SK-N-SH treated with all-trans-retinoic acid at 6 μM for 48 hours (cell line): Measurements from ENCODE around the gene OR2A5.
"Not testable (repeated sequence)": the region's sequence is repeated elsewhere in the genome, so short reads cannot be mapped to it uniquely, and the experiment has no call there.

Experiments
- ATAC-seq: fragments of 200-7000 bp; cut with Tn5 transposase; 3 replicates; pipeline ENCODE4 v1.9.1; 2020; ENCODE audit warnings: mild to moderate bottlenecking, moderate library complexity
- ARNTL ChIP-seq: fragments of 450-650 bp; formaldehyde crosslinking; IDR thresholded peaks from 2 replicates; pipeline ENCODE4 v1.5.0; 2020; ENCODE audit warnings: low read depth, mild to moderate bottlenecking, moderate library complexity, borderline replicate concordance
- BACH2 ChIP-seq: fragments of 250-450 bp; sonication (Bioruptor Pico); IDR thresholded peaks from 2 replicates; pipeline ENCODE4 v1.9.0; 2021; ENCODE audit warnings: mild to moderate bottlenecking, borderline replicate concordance
- CSDC2 ChIP-seq: fragments of 250-450 bp; sonication (Bioruptor Pico); IDR thresholded peaks from 2 replicates; pipeline ENCODE4 v1.5.0; 2020; ENCODE audit warnings: mild to moderate bottlenecking, moderate library complexity
- ESRRG ChIP-seq: fragments of 250-450 bp; sonication (Bioruptor Pico); IDR thresholded peaks from 2 replicates; pipeline ENCODE4 v1.6.1; 2021; ENCODE audit warnings: mild to moderate bottlenecking
- GLIS3 ChIP-seq: fragments of 250-450 bp; sonication (Bioruptor Pico); IDR thresholded peaks from 2 replicates; pipeline ENCODE4 v1.5.0; 2020; ENCODE audit warnings: mild to moderate bottlenecking, moderate library complexity
- ISL1 ChIP-seq: fragments of 250-450 bp; sonication (Bioruptor Pico); IDR thresholded peaks from 2 replicates; pipeline ENCODE4 v2.1.2; 2022; ENCODE audit warnings: mild to moderate bottlenecking, moderate library complexity
- OSR1 ChIP-seq: fragments of 250-450 bp; sonication (Bioruptor Pico); IDR thresholded peaks from 2 replicates; pipeline ENCODE4 v1.8.0; 2022; ENCODE audit warnings: moderate library complexity, mild to moderate bottlenecking, inconsistent platforms
- PPARA ChIP-seq: fragments of 250-450 bp; sonication (Bioruptor Pico); IDR thresholded peaks from 2 replicates; pipeline ENCODE4 v1.5.0; 2020; ENCODE audit warnings: mild to moderate bottlenecking, borderline replicate concordance
- SNAI2 ChIP-seq: fragments of 250-450 bp; sonication (Bioruptor Pico); IDR thresholded peaks from 2 replicates; pipeline ENCODE4 v1.5.0; 2020; ENCODE audit warnings: mild to moderate bottlenecking, moderate library complexity
- TCF4 ChIP-seq: fragments of 250-450 bp; sonication (Bioruptor Pico); IDR thresholded peaks from 2 replicates; pipeline ENCODE4 v1.8.0; 2021; ENCODE audit warnings: mild to moderate bottlenecking, moderate library complexity, borderline replicate concordance
- TOX ChIP-seq: fragments of 250-450 bp; sonication (Bioruptor Pico); IDR thresholded peaks from 2 replicates; pipeline ENCODE4 v1.8.0; 2021; ENCODE audit warnings: mild to moderate bottlenecking, moderate library complexity, borderline replicate concordance
- ZC3H10 ChIP-seq: fragments of 250-450 bp; sonication (Bioruptor Pico); IDR thresholded peaks from 2 replicates; pipeline ENCODE4 v1.5.1; 2021; ENCODE audit warnings: mild to moderate bottlenecking, moderate library complexity
- ZFP3 ChIP-seq: fragments of 250-450 bp; sonication (Bioruptor Pico); IDR thresholded peaks from 2 replicates; pipeline ENCODE4 v1.5.0; 2020; ENCODE audit warnings: mild to moderate bottlenecking, moderate library complexity
- ZFP30 ChIP-seq: fragments of 450-650 bp; formaldehyde crosslinking; IDR thresholded peaks from 2 replicates; pipeline ENCODE4 v1.5.0; 2022; ENCODE audit warnings: mild to moderate bottlenecking, moderate library complexity
- ZNF565 ChIP-seq: fragments of 450-650 bp; formaldehyde crosslinking; conservative IDR thresholded peaks from 2 replicates; pipeline ENCODE4 v1.5.0; 2020; ENCODE audit warnings: low read depth, mild to moderate bottlenecking, moderate library complexity
- ZNF70 ChIP-seq: fragments of 450-650 bp; formaldehyde crosslinking; IDR thresholded peaks from 2 replicates; pipeline ENCODE4 v1.5.0; 2020; ENCODE audit warnings: mild to moderate bottlenecking, moderate library complexity
- ZNF8 ChIP-seq: fragments of 450-650 bp; formaldehyde crosslinking; IDR thresholded peaks from 2 replicates; pipeline ENCODE4 v1.5.0; 2020; ENCODE audit warnings: mild to moderate bottlenecking, moderate library complexity
- TF ChIP-seq, protein P1 (sequence below): fragments of 250-450 bp; sonication (Bioruptor Pico); IDR thresholded peaks from 2 replicates; pipeline ENCODE4 v1.5.1; 2021; ENCODE audit warnings: mild to moderate bottlenecking, moderate library complexity
- TF ChIP-seq, protein P2 (sequence below): fragments of 250-450 bp; sonication (Bioruptor Pico); IDR thresholded peaks from 2 replicates; pipeline ENCODE4 v1.8.0; 2020; ENCODE audit warnings: mild to moderate bottlenecking, moderate library complexity, borderline replicate concordance
- TF ChIP-seq, protein P3 (sequence below): fragments of 250-450 bp; sonication (Bioruptor Pico); IDR thresholded peaks from 2 replicates; pipeline ENCODE4 v1.5.0; 2020; ENCODE audit warnings: mild to moderate bottlenecking, moderate library complexity
- TF ChIP-seq, protein P4 (sequence below): fragments of 250-450 bp; sonication (Bioruptor Pico); IDR thresholded peaks from 2 replicates; pipeline ENCODE4 v1.8.0; 2021; ENCODE audit warnings: low read depth, mild to moderate bottlenecking, moderate library complexity, borderline replicate concordance

Gene OR2A5

DNA sequence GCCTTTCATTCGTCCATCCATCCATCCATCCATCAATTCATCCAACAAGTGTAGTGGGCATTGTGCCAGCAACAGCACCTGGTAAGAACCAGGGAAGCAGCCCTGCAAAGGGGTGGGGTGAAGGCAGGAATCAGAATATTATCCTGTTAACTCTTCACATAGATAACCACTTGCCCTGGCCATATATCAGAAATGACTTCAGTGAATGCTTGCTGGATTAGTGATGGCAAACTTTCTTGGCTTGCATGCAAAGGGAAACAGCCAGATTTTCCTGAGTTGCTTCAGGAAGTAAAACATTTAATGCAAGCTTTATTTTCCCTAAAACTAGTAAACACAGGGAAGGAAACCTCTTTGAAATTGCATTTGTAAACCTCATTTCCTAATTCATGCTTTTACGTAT is 743 bp downstream of the OR2A5 start:
- TF ChIP-seq ARNTL: no peak
- TF ChIP-seq, protein P1, sequence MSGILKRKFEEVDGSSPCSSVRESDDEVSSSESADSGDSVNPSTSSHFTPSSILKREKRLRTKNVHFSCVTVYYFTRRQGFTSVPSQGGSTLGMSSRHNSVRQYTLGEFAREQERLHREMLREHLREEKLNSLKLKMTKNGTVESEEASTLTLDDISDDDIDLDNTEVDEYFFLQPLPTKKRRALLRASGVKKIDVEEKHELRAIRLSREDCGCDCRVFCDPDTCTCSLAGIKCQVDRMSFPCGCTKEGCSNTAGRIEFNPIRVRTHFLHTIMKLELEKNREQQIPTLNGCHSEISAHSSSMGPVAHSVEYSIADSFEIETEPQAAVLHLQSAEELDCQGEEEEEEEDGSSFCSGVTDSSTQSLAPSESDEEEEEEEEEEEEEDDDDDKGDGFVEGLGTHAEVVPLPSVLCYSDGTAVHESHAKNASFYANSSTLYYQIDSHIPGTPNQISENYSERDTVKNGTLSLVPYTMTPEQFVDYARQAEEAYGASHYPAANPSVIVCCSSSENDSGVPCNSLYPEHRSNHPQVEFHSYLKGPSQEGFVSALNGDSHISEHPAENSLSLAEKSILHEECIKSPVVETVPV (CRISPR knock-in tag): no peak
- TF ChIP-seq, protein P2, sequence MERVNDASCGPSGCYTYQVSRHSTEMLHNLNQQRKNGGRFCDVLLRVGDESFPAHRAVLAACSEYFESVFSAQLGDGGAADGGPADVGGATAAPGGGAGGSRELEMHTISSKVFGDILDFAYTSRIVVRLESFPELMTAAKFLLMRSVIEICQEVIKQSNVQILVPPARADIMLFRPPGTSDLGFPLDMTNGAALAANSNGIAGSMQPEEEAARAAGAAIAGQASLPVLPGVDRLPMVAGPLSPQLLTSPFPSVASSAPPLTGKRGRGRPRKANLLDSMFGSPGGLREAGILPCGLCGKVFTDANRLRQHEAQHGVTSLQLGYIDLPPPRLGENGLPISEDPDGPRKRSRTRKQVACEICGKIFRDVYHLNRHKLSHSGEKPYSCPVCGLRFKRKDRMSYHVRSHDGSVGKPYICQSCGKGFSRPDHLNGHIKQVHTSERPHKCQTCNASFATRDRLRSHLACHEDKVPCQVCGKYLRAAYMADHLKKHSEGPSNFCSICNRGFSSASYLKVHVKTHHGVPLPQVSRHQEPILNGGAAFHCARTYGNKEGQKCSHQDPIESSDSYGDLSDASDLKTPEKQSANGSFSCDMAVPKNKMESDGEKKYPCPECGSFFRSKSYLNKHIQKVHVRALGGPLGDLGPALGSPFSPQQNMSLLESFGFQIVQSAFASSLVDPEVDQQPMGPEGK (CRISPR knock-in tag): no peak
- no peak for TF ChIP-seq PPARA (CRISPR knock-in tag)
- TF ChIP-seq CSDC2: no peak
- TF ChIP-seq, all 23 proteins: peak for 0
- ATAC-seq: no peak

DNA sequence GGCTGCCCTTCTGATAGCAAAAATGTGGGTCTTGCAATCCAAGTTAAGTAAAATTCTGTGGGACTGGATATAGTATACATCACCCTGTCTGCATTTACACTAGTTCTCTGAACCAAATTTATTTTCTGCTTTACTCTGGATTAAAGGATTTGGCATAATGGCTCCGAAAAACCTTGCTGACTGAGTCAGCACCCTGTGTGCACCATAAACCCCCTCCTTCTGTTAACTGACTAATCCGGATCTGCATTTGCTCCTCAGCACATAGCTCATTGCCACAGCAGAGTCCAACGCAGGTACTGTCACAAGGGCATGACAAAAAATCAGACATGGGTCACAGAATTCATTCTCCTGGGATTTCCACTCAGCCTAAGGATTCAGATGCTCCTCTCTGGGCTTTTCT is 1.3 kb downstream of the OR2A5 start:
- 0 out of 3 replicates have a peak, but pooled peaks have one; percentile 30 for ATAC-seq
- TF ChIP-seq, protein P1 (CRISPR knock-in tag): no peak
- TF ChIP-seq ZNF8 (no peak), ISL1 (CRISPR knock-in tag) (no peak), SNAI2 (no peak), ZNF565 (CRISPR knock-in tag) (no peak), OSR1 (CRISPR knock-in tag) (no peak), ZC3H10 (no peak), ARNTL (no peak), CSDC2 (no peak), ZNF70 (CRISPR knock-in tag) (no peak), PPARA (CRISPR knock-in tag) (no peak), TOX (CRISPR knock-in tag) (no peak), ZFP30 (no peak), GLIS3 (no peak), ESRRG (CRISPR knock-in tag) (no peak)
- TF ChIP-seq, protein P3, sequence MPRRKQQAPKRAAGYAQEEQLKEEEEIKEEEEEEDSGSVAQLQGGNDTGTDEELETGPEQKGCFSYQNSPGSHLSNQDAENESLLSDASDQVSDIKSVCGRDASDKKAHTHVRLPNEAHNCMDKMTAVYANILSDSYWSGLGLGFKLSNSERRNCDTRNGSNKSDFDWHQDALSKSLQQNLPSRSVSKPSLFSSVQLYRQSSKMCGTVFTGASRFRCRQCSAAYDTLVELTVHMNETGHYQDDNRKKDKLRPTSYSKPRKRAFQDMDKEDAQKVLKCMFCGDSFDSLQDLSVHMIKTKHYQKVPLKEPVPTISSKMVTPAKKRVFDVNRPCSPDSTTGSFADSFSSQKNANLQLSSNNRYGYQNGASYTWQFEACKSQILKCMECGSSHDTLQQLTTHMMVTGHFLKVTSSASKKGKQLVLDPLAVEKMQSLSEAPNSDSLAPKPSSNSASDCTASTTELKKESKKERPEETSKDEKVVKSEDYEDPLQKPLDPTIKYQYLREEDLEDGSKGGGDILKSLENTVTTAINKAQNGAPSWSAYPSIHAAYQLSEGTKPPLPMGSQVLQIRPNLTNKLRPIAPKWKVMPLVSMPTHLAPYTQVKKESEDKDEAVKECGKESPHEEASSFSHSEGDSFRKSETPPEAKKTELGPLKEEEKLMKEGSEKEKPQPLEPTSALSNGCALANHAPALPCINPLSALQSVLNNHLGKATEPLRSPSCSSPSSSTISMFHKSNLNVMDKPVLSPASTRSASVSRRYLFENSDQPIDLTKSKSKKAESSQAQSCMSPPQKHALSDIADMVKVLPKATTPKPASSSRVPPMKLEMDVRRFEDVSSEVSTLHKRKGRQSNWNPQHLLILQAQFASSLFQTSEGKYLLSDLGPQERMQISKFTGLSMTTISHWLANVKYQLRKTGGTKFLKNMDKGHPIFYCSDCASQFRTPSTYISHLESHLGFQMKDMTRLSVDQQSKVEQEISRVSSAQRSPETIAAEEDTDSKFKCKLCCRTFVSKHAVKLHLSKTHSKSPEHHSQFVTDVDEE (CRISPR knock-in tag): no peak
- TF ChIP-seq, protein P4, sequence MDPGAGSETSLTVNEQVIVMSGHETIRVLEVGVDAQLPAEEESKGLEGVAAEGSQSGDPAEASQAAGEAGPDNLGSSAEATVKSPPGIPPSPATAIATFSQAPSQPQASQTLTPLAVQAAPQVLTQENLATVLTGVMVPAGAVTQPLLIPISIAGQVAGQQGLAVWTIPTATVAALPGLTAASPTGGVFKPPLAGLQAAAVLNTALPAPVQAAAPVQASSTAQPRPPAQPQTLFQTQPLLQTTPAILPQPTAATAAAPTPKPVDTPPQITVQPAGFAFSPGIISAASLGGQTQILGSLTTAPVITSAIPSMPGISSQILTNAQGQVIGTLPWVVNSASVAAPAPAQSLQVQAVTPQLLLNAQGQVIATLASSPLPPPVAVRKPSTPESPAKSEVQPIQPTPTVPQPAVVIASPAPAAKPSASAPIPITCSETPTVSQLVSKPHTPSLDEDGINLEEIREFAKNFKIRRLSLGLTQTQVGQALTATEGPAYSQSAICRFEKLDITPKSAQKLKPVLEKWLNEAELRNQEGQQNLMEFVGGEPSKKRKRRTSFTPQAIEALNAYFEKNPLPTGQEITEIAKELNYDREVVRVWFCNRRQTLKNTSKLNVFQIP: no peak

DNA sequence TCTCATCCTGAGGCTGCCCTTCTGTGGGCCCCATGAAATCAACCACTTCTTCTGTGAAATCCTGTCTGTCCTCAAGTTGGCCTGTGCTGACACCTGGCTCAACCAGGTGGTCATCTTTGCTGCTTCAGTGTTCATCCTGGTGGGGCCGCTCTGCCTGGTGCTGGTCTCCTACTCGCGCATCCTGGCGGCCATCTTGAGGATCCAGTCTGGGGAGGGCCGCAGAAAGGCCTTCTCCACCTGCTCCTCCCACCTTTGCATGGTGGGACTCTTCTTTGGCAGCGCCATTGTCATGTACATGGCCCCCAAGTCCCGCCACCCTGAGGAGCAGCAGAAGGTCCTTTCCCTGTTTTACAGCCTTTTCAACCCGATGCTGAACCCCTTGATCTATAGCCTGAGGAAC is 2.1 kb downstream of the OR2A5 start:
- not testable (repeated sequence) for ATAC-seq

DNA sequence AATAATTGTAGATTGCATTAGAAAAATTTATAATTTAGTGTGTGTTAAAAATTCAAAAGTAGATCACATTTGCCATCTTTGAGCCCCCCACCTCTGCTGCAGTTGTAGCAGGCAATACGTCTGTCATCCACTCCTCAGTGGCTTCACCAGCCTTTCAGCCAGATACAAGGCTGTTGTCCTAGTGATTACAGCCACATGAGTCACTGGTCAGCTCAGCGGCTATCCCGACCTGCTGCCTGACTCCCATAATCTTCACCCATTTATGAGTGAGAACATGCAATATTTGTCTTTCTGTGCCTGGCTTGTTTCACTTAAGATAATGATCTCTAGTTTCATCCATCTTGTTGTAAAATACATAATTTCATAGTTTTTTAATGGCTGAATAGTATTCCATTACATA is 9.2 kb downstream of the OR2A5 start:
- TF ChIP-seq TCF4 (CRISPR knock-in tag) (no peak), CSDC2 (no peak), BACH2 (CRISPR knock-in tag) (no peak), ZFP3 (CRISPR knock-in tag) (no peak), ZFP30 (no peak), ESRRG (CRISPR knock-in tag) (no peak)
- peak; percentile 78 for ATAC-seq
